Adrenal gland (tissue), 5 donors: Measurements from ENCODE around the gene NCCRP1.

Source experiments
- POLR2A ChIP-seq, 2 donors: fragments of 450-650 bp; IDR thresholded peaks; one replicate each; pipeline ENCODE4 v1.6.1; 2017; ENCODE audit warnings: antibody characterized with exemption in 2 of 2, mild to moderate bottlenecking in 2 of 2, moderate library complexity in 1 of 2
- TF ChIP-seq, protein P1 (sequence below), 6 experiments: fragments of 450-650 bp in 4 of 6; fragments of 200-600 bp in 2 of 6; sonication (generic) in 1 of 6; IDR thresholded peaks; 1 replicate in 5 of 6; 2 replicates in 1 of 6; pipeline versions ENCODE4 v1.5.1 to v1.8.0; 2016 to 2021; ENCODE audit warnings: antibody characterized with exemption in 6 of 6, mild to moderate bottlenecking in 2 of 6, moderate library complexity in 1 of 6
- donor health status: DM: no; HTN: no; CAD: no.

DNA sequence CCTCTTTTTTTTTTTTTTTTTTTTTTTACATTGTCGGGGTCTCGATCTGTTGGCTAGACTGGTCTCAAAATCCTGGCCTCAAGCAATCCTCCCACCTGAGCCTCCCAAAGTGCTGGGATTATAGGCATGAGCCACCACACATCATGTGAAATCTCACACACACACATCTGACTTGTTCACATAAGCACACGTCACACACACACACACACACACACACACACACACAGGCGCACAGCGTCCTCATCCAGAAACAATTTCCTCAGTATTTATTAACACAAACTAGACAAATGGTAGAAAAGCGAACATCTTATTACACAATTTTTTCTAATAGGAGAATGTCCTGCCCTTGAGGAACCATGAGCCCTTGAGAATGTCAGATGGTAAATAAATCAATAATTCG is 12.4 kb downstream of the NCCRP1 start:
- no peak for TF ChIP-seq POLR2A (IDR thresholded peaks at IDR 0.05)
- TF ChIP-seq, protein P1, sequence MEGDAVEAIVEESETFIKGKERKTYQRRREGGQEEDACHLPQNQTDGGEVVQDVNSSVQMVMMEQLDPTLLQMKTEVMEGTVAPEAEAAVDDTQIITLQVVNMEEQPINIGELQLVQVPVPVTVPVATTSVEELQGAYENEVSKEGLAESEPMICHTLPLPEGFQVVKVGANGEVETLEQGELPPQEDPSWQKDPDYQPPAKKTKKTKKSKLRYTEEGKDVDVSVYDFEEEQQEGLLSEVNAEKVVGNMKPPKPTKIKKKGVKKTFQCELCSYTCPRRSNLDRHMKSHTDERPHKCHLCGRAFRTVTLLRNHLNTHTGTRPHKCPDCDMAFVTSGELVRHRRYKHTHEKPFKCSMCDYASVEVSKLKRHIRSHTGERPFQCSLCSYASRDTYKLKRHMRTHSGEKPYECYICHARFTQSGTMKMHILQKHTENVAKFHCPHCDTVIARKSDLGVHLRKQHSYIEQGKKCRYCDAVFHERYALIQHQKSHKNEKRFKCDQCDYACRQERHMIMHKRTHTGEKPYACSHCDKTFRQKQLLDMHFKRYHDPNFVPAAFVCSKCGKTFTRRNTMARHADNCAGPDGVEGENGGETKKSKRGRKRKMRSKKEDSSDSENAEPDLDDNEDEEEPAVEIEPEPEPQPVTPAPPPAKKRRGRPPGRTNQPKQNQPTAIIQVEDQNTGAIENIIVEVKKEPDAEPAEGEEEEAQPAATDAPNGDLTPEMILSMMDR (IDR thresholded peaks at IDR 0.05): no peak
